ENCODE data around the gene DRD2. TPM values are rescaled to one million over a fixed set of nuclear protein-coding genes. Genes with fewer than 3 reads are reported as not detected.

The DRD2 gene
- total RNA-seq, 2 donors from 2014 or later = 0.19 to 0.82 TPM

GRCh38 chr11:113497066-113497910 lies 22.1 kb upstream of the DRD2 start:
- Mint-ChIP-seq H3K9me3 (no peaks in the 10 kb centered on the region), H3K27ac (no peak overlapping the region), H3K36me3 (ENCODE audit: low read depth) (no peaks in the 10 kb centered on the region), H3K27me3 (peaks cover 25% of the 10 kb centered on the region), H3K4me3 (no peak overlapping the region), H3K4me1 (no peaks in the 10 kb centered on the region)
- ATAC-seq (replicated peaks) = no peak

GRCh38 chr11:113496026-113496651 lies 20.9 kb upstream of the DRD2 start:
- Mint-ChIP-seq H3K27ac (no peak overlapping the region), H3K4me1 (no peaks in the 10 kb centered on the region), H3K9me3 (no peaks in the 10 kb centered on the region), H3K27me3 (peaks cover 15% of the 10 kb centered on the region), H3K4me3 (no peak overlapping the region), H3K36me3 (ENCODE audit: low read depth) (no peaks in the 10 kb centered on the region)
- ATAC-seq (replicated peaks) = no peak

GRCh38 chr11:113494021-113494420 lies 18.8 kb upstream of the DRD2 start:
- no peaks in the 10 kb centered on the region for H3K9me3 Mint-ChIP-seq

GRCh38 chr11:113493206-113493605 lies 18.0 kb upstream of the DRD2 start:
- Mint-ChIP-seq H3K36me3 (ENCODE audit: low read depth) (no peaks in the 10 kb centered on the region), H3K4me1 (no peaks in the 10 kb centered on the region), H3K9me3 (no peaks in the 10 kb centered on the region), H3K4me3 (no peak overlapping the region), H3K27ac (no peak overlapping the region), H3K27me3 (peaks cover 12% of the 10 kb centered on the region)
- ATAC-seq (replicated peaks) = no peak

More at GRCh38 chr11:113494021-113494420, 18.8 kb upstream of the DRD2 start:
- no peak overlapping the region for H3K27ac Mint-ChIP-seq
- peaks cover 12% of the 10 kb centered on the region for H3K27me3 Mint-ChIP-seq
- no peaks in the 10 kb centered on the region for H3K4me1 Mint-ChIP-seq
- H3K4me3 Mint-ChIP-seq = no peak overlapping the region
- no peaks in the 10 kb centered on the region for H3K36me3 Mint-ChIP-seq (ENCODE audit: low read depth)
- no peak for ATAC-seq (replicated peaks)

- Mint-ChIP-seq H3K4me1 (no peaks in the 10 kb centered on the region), H3K4me3 (no peak overlapping the region), H3K27me3 (peaks cover 6% of the 10 kb centered on the region), H3K27ac (no peak overlapping the region), H3K9me3 (peaks cover 3% of the 10 kb centered on the region), H3K36me3 (ENCODE audit: low read depth) (no peaks in the 10 kb centered on the region)
- no peak for ATAC-seq (replicated peaks)
These were observed 13.7 kb upstream of the DRD2 start for GRCh38 chr11:113488931-113489351.

GRCh38 chr11:113487622-113488021 lies 12.4 kb upstream of the DRD2 start:
- Mint-ChIP-seq H3K4me1 (no peaks in the 10 kb centered on the region), H3K27ac (no peak overlapping the region), H3K27me3 (peaks cover 13% of the 10 kb centered on the region), H3K36me3 (ENCODE audit: low read depth) (no peaks in the 10 kb centered on the region), H3K4me3 (no peak overlapping the region), H3K9me3 (peaks cover 3% of the 10 kb centered on the region)
- ATAC-seq (replicated peaks) = no peak

- ATAC-seq (replicated peaks) = no peak
- H3K9me3 Mint-ChIP-seq = peaks cover 3% of the 10 kb centered on the region
- H3K4me3 Mint-ChIP-seq = no peak overlapping the region
- no peak overlapping the region for H3K27ac Mint-ChIP-seq
- no peaks in the 10 kb centered on the region for H3K36me3 Mint-ChIP-seq (ENCODE audit: low read depth)
- no peaks in the 10 kb centered on the region for H3K4me1 Mint-ChIP-seq
- H3K27me3 Mint-ChIP-seq = peaks cover 35% of the 10 kb centered on the region
These were observed 9.0 kb upstream of the DRD2 start for GRCh38 chr11:113484223-113484622.

- peaks cover 3% of the 10 kb centered on the region for H3K9me3 Mint-ChIP-seq
These were observed 6.5 kb upstream of the DRD2 start for GRCh38 chr11:113481672-113482071.

GRCh38 chr11:113481226-113481625 lies 6.0 kb upstream of the DRD2 start:
- no peaks in the 10 kb centered on the region for H3K4me1 Mint-ChIP-seq
- H3K36me3 Mint-ChIP-seq (ENCODE audit: low read depth) = no peaks in the 10 kb centered on the region
- peaks cover 57% of the 10 kb centered on the region for H3K27me3 Mint-ChIP-seq
- no peak overlapping the region for H3K27ac Mint-ChIP-seq
- no peak for ATAC-seq (replicated peaks)
- no peak overlapping the region for H3K4me3 Mint-ChIP-seq
- H3K9me3 Mint-ChIP-seq = peaks cover 3% of the 10 kb centered on the region

More at GRCh38 chr11:113481672-113482071, 6.5 kb upstream of the DRD2 start:
- H3K27ac Mint-ChIP-seq = no peak overlapping the region
- H3K36me3 Mint-ChIP-seq (ENCODE audit: low read depth) = no peaks in the 10 kb centered on the region
- H3K4me1 Mint-ChIP-seq = no peaks in the 10 kb centered on the region
- H3K4me3 Mint-ChIP-seq = no peak overlapping the region
- no peak for ATAC-seq (replicated peaks)
- peaks cover 56% of the 10 kb centered on the region for H3K27me3 Mint-ChIP-seq

GRCh38 chr11:113477321-113477720 lies 2.1 kb upstream of the DRD2 start:
- Mint-ChIP-seq H3K4me3 (no peak overlapping the region), H3K36me3 (ENCODE audit: low read depth) (no peaks in the 10 kb centered on the region), H3K27me3 (peaks cover 65% of the 10 kb centered on the region), H3K4me1 (no peaks in the 10 kb centered on the region), H3K27ac (no peak overlapping the region), H3K9me3 (no peaks in the 10 kb centered on the region)
- no peak for ATAC-seq (replicated peaks)

GRCh38 chr11:113476553-113476952 lies 1.4 kb upstream of the DRD2 start:
- H3K4me1 Mint-ChIP-seq = no peaks in the 10 kb centered on the region
- H3K4me3 Mint-ChIP-seq = no peak overlapping the region
- H3K9me3 Mint-ChIP-seq = no peaks in the 10 kb centered on the region
- H3K27me3 Mint-ChIP-seq = peaks cover 65% of the 10 kb centered on the region
- ATAC-seq (replicated peaks) = no peak
- H3K27ac Mint-ChIP-seq = no peak overlapping the region
- H3K36me3 Mint-ChIP-seq (ENCODE audit: low read depth) = no peaks in the 10 kb centered on the region

- Mint-ChIP-seq H3K27ac (no peak overlapping the region), H3K27me3 (peaks cover 61% of the 10 kb centered on the region), H3K4me1 (no peaks in the 10 kb centered on the region), H3K4me3 (no peak overlapping the region), H3K9me3 (no peaks in the 10 kb centered on the region), H3K36me3 (ENCODE audit: low read depth) (no peaks in the 10 kb centered on the region)
- no peak for ATAC-seq (replicated peaks)
These were observed 637 bp downstream of the DRD2 start for GRCh38 chr11:113474362-113475159.

GRCh38 chr11:113473983-113474361 lies 1.2 kb downstream of the DRD2 start:
- H3K27me3 Mint-ChIP-seq = peaks cover 61% of the 10 kb centered on the region
- H3K27ac Mint-ChIP-seq = no peak overlapping the region
- no peaks in the 10 kb centered on the region for H3K36me3 Mint-ChIP-seq (ENCODE audit: low read depth)
- no peaks in the 10 kb centered on the region for H3K9me3 Mint-ChIP-seq
- H3K4me3 Mint-ChIP-seq = no peak overlapping the region
- no peak for ATAC-seq (replicated peaks)
- H3K4me1 Mint-ChIP-seq = no peaks in the 10 kb centered on the region

- Mint-ChIP-seq H3K4me1 (no peaks in the 10 kb centered on the region), H3K36me3 (ENCODE audit: low read depth) (no peaks in the 10 kb centered on the region), H3K27ac (no peak overlapping the region), H3K27me3 (peaks cover 50% of the 10 kb centered on the region), H3K9me3 (no peaks in the 10 kb centered on the region), H3K4me3 (no peak overlapping the region)
- ATAC-seq (replicated peaks) = no peak
These were observed 2.7 kb downstream of the DRD2 start for GRCh38 chr11:113472471-113472870.
